Gastroesophageal sphincter (tissue), 4 donors: ENCODE data around the gene TIGAR. TPM values are rescaled to one million over a fixed set of nuclear protein-coding genes. Genes with fewer than 3 reads are reported as not detected.

Experiments
- ATAC-seq: fragments of 150-250 bp; one replicate; pipeline ENCODE4 v1.9.1; 2016; ENCODE audit warnings: mild to moderate bottlenecking, moderate library complexity
- H3K27ac ChIP-seq, 4 donors: fragments of 200-600 bp; sonication (generic) in 3 of 4; 1 replicate in 3 of 4; 2 replicates in 1 of 4; pipeline ENCODE4 v1.5.1; 2016 to 2019
- H3K27me3 ChIP-seq: fragments of 200-600 bp; sonication (generic); one replicate; pipeline ENCODE4 v1.5.1; 2019
- H3K36me3 ChIP-seq, 2 donors: fragments of 200-600 bp; sonication (generic); one replicate each; pipeline ENCODE4 v1.5.1; 2019; ENCODE audit warnings: control low read depth in 1 of 2
- H3K4me1 ChIP-seq, 3 donors: fragments of 200-600 bp; sonication (generic); 1 replicate in 2 of 3; 2 replicates in 1 of 3; pipeline ENCODE4 v1.5.1; 2016 to 2019; ENCODE audit warnings: control low read depth in 2 of 3
- H3K4me3 ChIP-seq, 2 donors: fragments of 200-600 bp; sonication (generic); one replicate each; pipeline ENCODE4 v1.5.1; 2019; ENCODE audit warnings: mild to moderate bottlenecking in 1 of 2, moderate library complexity in 1 of 2
- H3K9me3 ChIP-seq, 3 donors: fragments of 200-600 bp; sonication (generic); one replicate each; pipeline ENCODE4 v1.5.1; 2017 to 2019; ENCODE audit warnings: control low read depth in 2 of 3
- EP300 ChIP-seq: sonication (generic); formaldehyde crosslinking; IDR thresholded peaks from one replicate; pipeline ENCODE4 v1.6.1; 2017; ENCODE audit warnings: antibody characterized with exemption, mild to moderate bottlenecking
- POLR2A ChIP-seq, 2 donors: fragments of 450-650 bp; IDR thresholded peaks; one replicate each; pipeline ENCODE4 v1.6.1; 2017; ENCODE audit warnings: antibody characterized with exemption in 2 of 2, mild to moderate bottlenecking in 2 of 2, moderate library complexity in 1 of 2
- POLR2AphosphoS5 ChIP-seq: sonication (generic); formaldehyde crosslinking; IDR thresholded peaks from one replicate; pipeline ENCODE4 v1.6.1; 2017; ENCODE audit warnings: antibody characterized with exemption
- WGBS, 2 donors: methylation state at CpG; one replicate each; pipeline ENCODE4 v1.1.5; 2018; ENCODE audit warnings: low coverage in 1 of 2; 5-methylcytosine and 5-hydroxymethylcytosine counted together
- total RNA-seq, 4 donors: library from RNA; depleted of rRNA; stranded (reverse); fragments of >200 nt; gene quantifications; one replicate each; pipeline ENCODE4 v1.1.0, GENCODE V29; 2016
- TF ChIP-seq, protein P1 (sequence below), 4 experiments: fragments of 200-600 bp in 2 of 4; fragments of 450-650 bp in 2 of 4; sonication (generic) in 1 of 4; IDR thresholded peaks; one replicate each; pipeline ENCODE4 v1.5.1; 2017 to 2019; ENCODE audit warnings: antibody characterized with exemption in 4 of 4, mild to moderate bottlenecking in 2 of 4, moderate library complexity in 2 of 4

Gene TIGAR
- total RNA-seq, 4 donors from 2014 or later = 4.6 to 10.5 (median 8.5) TPM

DNA sequence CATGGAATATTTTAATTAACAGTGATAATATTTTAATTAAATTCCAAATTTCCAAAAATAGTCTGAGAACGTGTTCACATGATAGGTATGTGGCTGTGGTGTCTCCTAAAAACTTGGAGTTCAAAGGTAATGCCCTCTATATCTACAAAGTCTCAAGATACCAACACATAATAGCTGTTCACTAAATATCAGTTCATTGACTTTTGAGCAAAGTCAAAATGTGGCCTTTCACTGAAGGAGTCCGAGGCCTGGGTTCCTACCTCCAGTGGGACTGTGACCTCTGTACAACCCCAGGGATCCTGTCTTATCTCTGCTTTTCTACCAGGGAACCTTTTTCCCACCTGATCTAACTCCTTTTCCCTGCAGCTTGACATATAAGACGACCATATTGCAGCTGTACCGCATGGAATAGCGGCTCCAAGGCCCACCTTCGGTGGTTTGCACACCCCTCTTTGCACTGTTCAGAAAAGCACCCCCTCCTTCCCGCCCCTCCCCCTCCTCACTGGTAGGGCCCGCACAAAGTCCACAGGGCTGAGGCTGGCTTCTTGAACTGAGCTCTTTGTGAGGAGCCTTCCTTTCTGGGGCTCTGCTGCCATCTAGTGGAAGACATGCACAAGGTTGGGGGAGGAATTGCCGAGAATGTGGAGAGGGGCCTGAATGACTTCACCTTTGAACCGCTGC, 44.3 kb upstream of the TIGAR start:
- H3K4me1 ChIP-seq = peaks cover 5 to 76% (median 49%) of the 10 kb centered on the region in 3 donors
- 3 to 10% methylated on average over 2 to 7 of the region's 10 CpGs for WGBS, 2 donors
- ATAC-seq = peak; percentile 46
- H3K4me3 ChIP-seq = peak overlapping the region in 1 of 2 donors; percentile 92
- H3K9me3 ChIP-seq = no peaks in the 10 kb centered on the region
- peaks cover 0 to 36% of the 10 kb centered on the region in 2 donors for H3K36me3 ChIP-seq
- H3K27me3 ChIP-seq = peaks cover 5% of the 10 kb centered on the region
- no peak for TF ChIP-seq EP300
- TF ChIP-seq, protein P1, sequence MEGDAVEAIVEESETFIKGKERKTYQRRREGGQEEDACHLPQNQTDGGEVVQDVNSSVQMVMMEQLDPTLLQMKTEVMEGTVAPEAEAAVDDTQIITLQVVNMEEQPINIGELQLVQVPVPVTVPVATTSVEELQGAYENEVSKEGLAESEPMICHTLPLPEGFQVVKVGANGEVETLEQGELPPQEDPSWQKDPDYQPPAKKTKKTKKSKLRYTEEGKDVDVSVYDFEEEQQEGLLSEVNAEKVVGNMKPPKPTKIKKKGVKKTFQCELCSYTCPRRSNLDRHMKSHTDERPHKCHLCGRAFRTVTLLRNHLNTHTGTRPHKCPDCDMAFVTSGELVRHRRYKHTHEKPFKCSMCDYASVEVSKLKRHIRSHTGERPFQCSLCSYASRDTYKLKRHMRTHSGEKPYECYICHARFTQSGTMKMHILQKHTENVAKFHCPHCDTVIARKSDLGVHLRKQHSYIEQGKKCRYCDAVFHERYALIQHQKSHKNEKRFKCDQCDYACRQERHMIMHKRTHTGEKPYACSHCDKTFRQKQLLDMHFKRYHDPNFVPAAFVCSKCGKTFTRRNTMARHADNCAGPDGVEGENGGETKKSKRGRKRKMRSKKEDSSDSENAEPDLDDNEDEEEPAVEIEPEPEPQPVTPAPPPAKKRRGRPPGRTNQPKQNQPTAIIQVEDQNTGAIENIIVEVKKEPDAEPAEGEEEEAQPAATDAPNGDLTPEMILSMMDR (IDR thresholded peaks at IDR 0.05) = peak in 3 of 4 experiments; percentile 93 to 97 (median 96)
- no peak for TF ChIP-seq POLR2A (IDR thresholded peaks at IDR 0.05)
- peak; percentile 73 for TF ChIP-seq POLR2AphosphoS5
- peak overlapping the region in 3 of 4 donors; percentile 94 to 98 (median 97) for H3K27ac ChIP-seq

GRCh38 chr12:4277205-4277543, 43.8 kb upstream of the TIGAR start:
- Histone ChIP-seq H3K36me3 (peaks cover 0 to 41% of the 10 kb centered on the region in 2 donors), H3K9me3 (no peaks in the 10 kb centered on the region), H3K27me3 (peaks cover 5% of the 10 kb centered on the region), H3K27ac (peak overlapping the region in 3 of 4 donors; percentile 94 to 98 (median 97)), H3K4me1 (peaks cover 5 to 78% (median 49%) of the 10 kb centered on the region in 3 donors), H3K4me3 (peak overlapping the region in 1 of 2 donors; percentile 92)
- WGBS, 2 donors = 32 to 35% methylated on average over 2 to 4 of the region's 6 CpGs
- ATAC-seq = no peak
- TF ChIP-seq POLR2AphosphoS5 (no peak), EP300 (no peak), POLR2A (IDR thresholded peaks at IDR 0.05) (no peak)
- TF ChIP-seq, protein P1 (IDR thresholded peaks at IDR 0.05) = no peak

- 48 to 53% methylated on average over 3 of the region's 3 CpGs for WGBS, 2 donors
- Histone ChIP-seq H3K4me1 (peaks cover 5 to 78% (median 45%) of the 10 kb centered on the region in 3 donors), H3K9me3 (no peaks in the 10 kb centered on the region), H3K4me3 (no peak overlapping the region), H3K27ac (peak overlapping the region in 3 of 4 donors; percentile 29 to 98 (median 94)), H3K27me3 (peaks cover 5% of the 10 kb centered on the region), H3K36me3 (peaks cover 0 to 48% of the 10 kb centered on the region in 2 donors)
- TF ChIP-seq EP300 = no peak
- TF ChIP-seq, protein P1 (IDR thresholded peaks at IDR 0.05) = no peak
- no peak for ATAC-seq
Observed at GRCh38 chr12:4277857-4278256, 43.2 kb upstream of the TIGAR start.

- Histone ChIP-seq H3K4me1 (peaks cover 5 to 79% (median 40%) of the 10 kb centered on the region in 3 donors), H3K4me3 (no peak overlapping the region), H3K27me3 (peaks cover 4% of the 10 kb centered on the region), H3K27ac (peak overlapping the region in 3 of 4 donors; percentile 29 to 98 (median 82)), H3K36me3 (peaks cover 0 to 55% of the 10 kb centered on the region in 2 donors), H3K9me3 (no peaks in the 10 kb centered on the region)
- 45 to 53% methylated on average over 8 to 14 of the region's 15 CpGs for WGBS, 2 donors
- no peak for ATAC-seq
- no peak for TF ChIP-seq POLR2AphosphoS5
- TF ChIP-seq EP300 = no peak
- no peak for TF ChIP-seq POLR2A (IDR thresholded peaks at IDR 0.05)
- TF ChIP-seq, protein P1 (IDR thresholded peaks at IDR 0.05) = no peak
Observed at GRCh38 chr12:4278329-4279197, 42.5 kb upstream of the TIGAR start.
